Left lung (tissue), 10 donors: ENCODE measurements around the gene NUF2. TPM values are rescaled to one million over a fixed set of nuclear protein-coding genes. Genes with fewer than 3 reads are reported as not detected.

Source experiments
- ATAC-seq: fragments of 200-7000 bp; cut with Tn5 transposase; one replicate; pipeline ENCODE4 v1.9.1; 2020; ENCODE audit warnings: moderate library complexity
- DNase-seq, 4 donors: peaks; one replicate each; pipeline ENCODE4 v3.0.0-alpha.2; 2013 to 2020
- H3K27ac ChIP-seq, 2 donors: fragments of 200-600 bp; sonication (generic) in 1 of 2; one replicate each; pipeline versions ENCODE4 v1.5.0 to v1.8.0; 2020 to 2021
- H3K27me3 ChIP-seq, 2 donors: fragments of 200-600 bp; sonication (generic) in 1 of 2; one replicate each; pipeline versions ENCODE4 v1.5.0 to v1.8.0; 2020 to 2021
- H3K36me3 ChIP-seq, 2 donors: fragments of 200-600 bp; sonication (generic) in 1 of 2; one replicate each; pipeline versions ENCODE4 v1.5.0 to v1.8.0; 2020 to 2021
- H3K4me1 ChIP-seq, 2 donors: fragments of 200-600 bp; one replicate each; pipeline ENCODE4 v1.8.0; 2021
- H3K4me3 ChIP-seq, 2 donors: fragments of 200-600 bp; sonication (generic) in 1 of 2; one replicate each; pipeline versions ENCODE4 v1.5.0 to v1.8.0; 2020 to 2021; ENCODE audit warnings: mild to moderate bottlenecking in 1 of 2
- H3K9me3 ChIP-seq, 2 donors: fragments of 200-600 bp; sonication (generic) in 1 of 2; one replicate each; pipeline versions ENCODE4 v1.5.0 to v1.8.0; 2020 to 2021
- CTCF ChIP-seq, 2 donors: fragments of 200-600 bp; sonication (generic) in 1 of 2; IDR thresholded peaks; one replicate each; pipeline versions ENCODE4 v1.5.0 to v1.8.0; 2021; ENCODE audit warnings: antibody characterized with exemption in 2 of 2
- intact Hi-C, 2 donors: fragments of 100-400 bp; cut with DNase I; formaldehyde crosslinking; loops; one replicate each; pipeline versions ENCODE4 v1.11.2 to v1.14.2; 2022
- polyA plus RNA-seq, 6 donors: library from polyadenylated mRNA; unstranded; fragments of 120-200 nt; gene quantifications; one replicate each; pipeline ENCODE4 v1.2.1, GENCODE V29; 2013; ENCODE audit not compliant: insufficient read length in 6 of 6
- total RNA-seq, 2 donors: library from RNA; stranded (reverse); fragmentation: NEBNext Ultra II Directional; extraction: Animal tissue kit (Norgen Biotek cat#: 25700); gene quantifications; one replicate each; pipeline ENCODE4 v1.2.1, GENCODE V29; 2021
- donor health status: DM: no; HTN: yes; CAD: no.
- donor health status: DM: no; HTN: no; CAD: no.

NUF2 gene
- total and polyA plus RNA-seq, 8 donors, result 1.9 to 42.3 (median 23.0) TPM

- Histone ChIP-seq H3K27me3 (no peaks in the 10 kb centered on the region), H3K36me3 (no peaks in the 10 kb centered on the region), H3K9me3 (no peaks in the 10 kb centered on the region), H3K4me3 (no peak overlapping the region), H3K4me1 (no peaks in the 10 kb centered on the region), H3K27ac (no peak overlapping the region)
- peak in 1 of 4 donors; percentile 32 for DNase-seq
- peak; percentile 49 for ATAC-seq
- TF ChIP-seq CTCF (IDR thresholded peaks at IDR 0.05), result peak in 1 of 2 donors; percentile 9
- intact Hi-C loops, result no loop called here
Measured at GRCh38 chr1:163361123-163361934, 39.6 kb downstream of the NUF2 start.

GRCh38 chr1:163365186-163365585, 43.4 kb downstream of the NUF2 start:
- intact Hi-C loops, result no loop called here
- no peaks in the 10 kb centered on the region for H3K27me3 ChIP-seq
- H3K27ac ChIP-seq, result no peak overlapping the region
- no peaks in the 10 kb centered on the region for H3K9me3 ChIP-seq
- ATAC-seq, result no peak
- H3K4me1 ChIP-seq, result no peaks in the 10 kb centered on the region
- H3K4me3 ChIP-seq, result no peak overlapping the region
- no peak for DNase-seq
- TF ChIP-seq CTCF (IDR thresholded peaks at IDR 0.05), result no peak
- no peaks in the 10 kb centered on the region for H3K36me3 ChIP-seq

- no peaks in the 10 kb centered on the region for H3K36me3 ChIP-seq
- no peaks in the 10 kb centered on the region for H3K4me1 ChIP-seq
- H3K4me3 ChIP-seq, result no peak overlapping the region
- H3K9me3 ChIP-seq, result no peaks in the 10 kb centered on the region
- TF ChIP-seq CTCF (IDR thresholded peaks at IDR 0.05), result no peak
- DNase-seq, result no peak
- no peaks in the 10 kb centered on the region for H3K27me3 ChIP-seq
- intact Hi-C loops, result no loop called here
- ATAC-seq, result no peak
- H3K27ac ChIP-seq, result no peak overlapping the region
Measured at GRCh38 chr1:163366555-163366954, 44.8 kb downstream of the NUF2 start.

GRCh38 chr1:163367721-163368120, 46.0 kb downstream of the NUF2 start:
- DNase-seq (no peak), ATAC-seq (no peak)
- no peaks in the 10 kb centered on the region for H3K27me3 ChIP-seq
- TF ChIP-seq CTCF (IDR thresholded peaks at IDR 0.05), result no peak
- H3K4me1 ChIP-seq, result no peaks in the 10 kb centered on the region
- no peak overlapping the region for H3K27ac ChIP-seq
- H3K4me3 ChIP-seq, result no peak overlapping the region
- intact Hi-C loops, result no loop called here
- no peaks in the 10 kb centered on the region for H3K9me3 ChIP-seq
- no peaks in the 10 kb centered on the region for H3K36me3 ChIP-seq

GRCh38 chr1:163372576-163372975, 50.8 kb downstream of the NUF2 start:
- ATAC-seq, result no peak
- intact Hi-C loops, result no loop called here
- no peak for TF ChIP-seq CTCF (IDR thresholded peaks at IDR 0.05)
- Histone ChIP-seq H3K4me1 (no peaks in the 10 kb centered on the region), H3K27me3 (no peaks in the 10 kb centered on the region), H3K27ac (no peak overlapping the region), H3K9me3 (no peaks in the 10 kb centered on the region), H3K4me3 (no peak overlapping the region), H3K36me3 (no peaks in the 10 kb centered on the region)
- no peak for DNase-seq
